Body of pancreas (tissue), 4 donors: Measurements from ENCODE around the gene DMBT1.

Source experiments
- CTCF ChIP-seq, 7 experiments: fragments of 450-650 bp in 4 of 7; fragments of 200-600 bp in 3 of 7; sonication (generic) in 3 of 7; IDR thresholded peaks; one replicate each; pipeline ENCODE4 v1.5.1; 2016 to 2019; ENCODE audit warnings: antibody characterized with exemption in 7 of 7
- POLR2A ChIP-seq, 3 donors: fragments of 450-650 bp; IDR thresholded peaks; one replicate each; pipeline ENCODE4 v1.6.1; 2016; ENCODE audit warnings: antibody characterized with exemption in 3 of 3, mild to moderate bottlenecking in 2 of 3

- TF ChIP-seq CTCF (IDR thresholded peaks at IDR 0.05) (no peak), POLR2A (IDR thresholded peaks at IDR 0.05) (no peak)
Observed at GRCh38 chr10:122571892-122572291, 11.3 kb downstream of the DMBT1 start.
